Measurements from ENCODE around the gene PSMA8. TPM values are rescaled to one million over a fixed set of nuclear protein-coding genes. Genes with fewer than 3 reads are reported as not detected.
A peak's percentile ranks its signal among the peaks of the same experiment; 100 is the strongest.

The PSMA8 gene
- total and polyA plus RNA-seq, 2 of the 13 experiments (the other 11 are each of a cell fraction or from before 2014, with no cell fraction given) = not detected

GRCh38 chr18:26090130-26091046, 43.3 kb upstream of the PSMA8 start, which contains the start of gene SS18 (continued):
- TF ChIP-seq ZBTB4 (CRISPR knock-in tag; IDR thresholded peaks at IDR 0.05; ENCODE audit: borderline replicate concordance) (no peak), ZBTB3 (CRISPR knock-in tag; IDR thresholded peaks at IDR 0.05; ENCODE audit: borderline replicate concordance, low read depth) (no peak; the same call in 1 of the 2 replicates), NFAT5 (CRISPR knock-in tag; IDR thresholded peaks at IDR 0.05) (no peak), POLR2A (IDR thresholded peaks at IDR 0.05; ENCODE audit: insufficient read depth in 1 of 2, low read depth in 2 of 2, low read length in 2 of 2) (peak; percentile 72 to 83), MAFK (conservative IDR thresholded peaks at IDR 0.05 in 1 of 2, IDR thresholded peaks at IDR 0.05 in 1 of 2; ENCODE audit: low read length in 2 of 2) (no peak), ATF4 (CRISPR knock-in tag; IDR thresholded peaks at IDR 0.05) (peak in 1 of 2 experiments; percentile 51; a peak in 1 of 4 replicates), ZBTB14 (CRISPR knock-in tag; IDR thresholded peaks at IDR 0.05) (no peak), IKZF4 (CRISPR knock-in tag; IDR thresholded peaks at IDR 0.05; ENCODE audit: borderline replicate concordance, low read depth, not compliant biosample characterization) (no peak), ZNF274 (CRISPR knock-in tag; IDR thresholded peaks at IDR 0.05) (no peak), THRA (CRISPR knock-in tag; IDR thresholded peaks at IDR 0.05; ENCODE audit: borderline replicate concordance) (no peak), HBP1 (CRISPR knock-in tag; IDR thresholded peaks at IDR 0.05; ENCODE audit: low read depth) (no peak; the same call in 1 of the 2 replicates), TGIF2 (CRISPR knock-in tag; IDR thresholded peaks at IDR 0.05) (no peak)

Measured in HepG2 (cell line).